Heart right ventricle (tissue), 16 donors: ENCODE results near the gene CDK14. TPM values are rescaled to one million over a fixed set of nuclear protein-coding genes. Genes with fewer than 3 reads are reported as not detected.

Experiments
- ATAC-seq, 8 donors: fragments of 200-7000 bp; cut with Tn5 transposase; one replicate each; pipeline ENCODE4 v1.9.1; 2020; ENCODE audit warnings: mild to moderate bottlenecking in 8 of 8, moderate library complexity in 8 of 8, moderate number of reproducible peaks in 1 of 8
- DNase-seq, 2 donors: peaks; one replicate each; pipeline ENCODE4 v3.0.0-alpha.2; 2020
- H3K27ac ChIP-seq, 10 donors: fragments of 200-600 bp; sonication (generic) in 2 of 10; one replicate each; pipeline versions ENCODE4 v1.5.0 to v1.8.0; 2020 to 2022; ENCODE audit warnings: mild to moderate bottlenecking in 3 of 10
- H3K27me3 ChIP-seq, 7 donors: fragments of 200-600 bp; one replicate each; pipeline ENCODE4 v1.8.0; 2021 to 2022; ENCODE audit warnings: mild to moderate bottlenecking in 2 of 7
- H3K36me3 ChIP-seq, 9 donors: fragments of 200-600 bp; sonication (generic) in 1 of 9; one replicate each; pipeline versions ENCODE4 v1.5.0 to v1.8.0; 2020 to 2022; ENCODE audit warnings: mild to moderate bottlenecking in 2 of 9
- H3K4me1 ChIP-seq, 9 donors: fragments of 200-600 bp; sonication (generic) in 1 of 9; one replicate each; pipeline versions ENCODE4 v1.5.0 to v1.8.0; 2020 to 2022; ENCODE audit warnings: mild to moderate bottlenecking in 4 of 9
- H3K4me3 ChIP-seq, 10 donors: fragments of 200-600 bp; sonication (generic) in 2 of 10; one replicate each; pipeline versions ENCODE4 v1.5.0 to v1.8.0; 2020 to 2022; ENCODE audit warnings: mild to moderate bottlenecking in 7 of 10, moderate library complexity in 2 of 10
- H3K9me3 ChIP-seq, 11 donors: fragments of 200-600 bp in 10 of 11; sonication (generic) in 2 of 11; one replicate each; pipeline versions ENCODE4 v1.5.0 to v1.8.0; 2013 to 2022; ENCODE audit warnings: mild to moderate bottlenecking in 2 of 11, control low read depth in 1 of 11, moderate library complexity in 1 of 11
- CTCF ChIP-seq, 9 donors: fragments of 200-600 bp; sonication (generic) in 2 of 9; IDR thresholded peaks; one replicate each; pipeline versions ENCODE4 v1.5.0 to v1.8.0; 2021 to 2022; ENCODE audit warnings: antibody characterized with exemption in 9 of 9, mild to moderate bottlenecking in 5 of 9, moderate library complexity in 1 of 9
- WGBS, 2 donors: extraction: QIAGEN DNeasy Blood & Tissue Kit; methylation state at CpG; one replicate each; pipeline ENCODE4 v1.1.7; 2013; ENCODE audit warnings: inconsistent platforms in 1 of 2; 5-methylcytosine and 5-hydroxymethylcytosine counted together
- intact Hi-C, 10 donors: fragments of 100-400 bp; cut with DNase I; formaldehyde crosslinking; loops; one replicate each; pipeline versions ENCODE4 v1.11.1 to v1.14.2; 2022
- polyA plus RNA-seq, 2 donors: library from polyadenylated mRNA; stranded (reverse); fragments of 200-250 nt; gene quantifications; one replicate each; pipeline ENCODE4 v1.2.3, GENCODE V29; 2013
- total RNA-seq, 10 donors: library from RNA; stranded (reverse); fragmentation: NEBNext Ultra II Directional in 3 of 10; extraction: Animal tissue kit (Norgen Biotek cat#: 25700) in 3 of 10; gene quantifications; one replicate each; pipeline versions ENCODE4 v1.2.1 to v1.2.4, GENCODE V29; 2021 to 2023
- donor health status: Arrhythmogenic right ventricular cardiomyopathy.
- donor health status: ischemic (EF 13 %, LVEDD 7.1; RV severe dilation, severe dysfunction).
- donor health status: healthy with polysubstance abuse.
- donor health status: DM: no; HTN: yes; CAD: no.
- donor health status: DM: no; HTN: no; CAD: no.
- donor health status: ischemic (EF 25% LVEDD 6.9; RV normal size, moderate dysfunction).
- donor health status: ischemic (EF 25% LVEDD 5.7; RV mildly dilated, moderate dysfunction).
- donor health status: healthy.
- donor health status: DM: yes; HTN: yes; CAD: no.
- donor health status: Ischemic cardiomyopathy.
- donor health status: ischemic (EF 35%, LVEDD 5.7; RV mildly dilated, moderate dysfunction).
- donor health status: nonischemic (EF 11% LVEDD 7.7; RV severe dilation, severe dysfunction).
- donor health status: DM: yes; HTN: yes; CAD: no.
- donor health status: PGD.
- donor health status: ischemic (EF 29% LVEDD 5.4; RV normal size, mild dysfunction).
- donor health status: nonischemic (EF 23%, LVEDD 6.1; RV moderate dilation, normal function).

The CDK14 gene
- total and polyA plus RNA-seq, 12 donors, result 3.9 to 36.5 (median 21.4) TPM

- no peak overlapping the region for H3K27ac ChIP-seq
- DNase-seq (no peak), ATAC-seq (peak in 1 of 8 donors; percentile 50)
- peaks cover 4 to 59% (median 38%) of the 10 kb centered on the region in 9 donors for H3K4me1 ChIP-seq
- intact Hi-C loops, result loop anchor here in 3 of 10 donors (5.0 to 10.0 kb wide), 3 partner anchors 49 to 167 kb away; no protein-coding TSS in a partner anchor
- no peak overlapping the region for H3K4me3 ChIP-seq
- WGBS, 2 donors, result 55 to 60% methylated on average over 4 of the region's 4 CpGs
- no peak for TF ChIP-seq CTCF (IDR thresholded peaks at IDR 0.05)
- no peaks in the 10 kb centered on the region for H3K9me3 ChIP-seq
- H3K36me3 ChIP-seq, result no peaks in the 10 kb centered on the region
- no peaks in the 10 kb centered on the region for H3K27me3 ChIP-seq
Observed at GRCh38 chr7:90621747-90622140, 25.6 kb downstream of the CDK14 start.

DNA sequence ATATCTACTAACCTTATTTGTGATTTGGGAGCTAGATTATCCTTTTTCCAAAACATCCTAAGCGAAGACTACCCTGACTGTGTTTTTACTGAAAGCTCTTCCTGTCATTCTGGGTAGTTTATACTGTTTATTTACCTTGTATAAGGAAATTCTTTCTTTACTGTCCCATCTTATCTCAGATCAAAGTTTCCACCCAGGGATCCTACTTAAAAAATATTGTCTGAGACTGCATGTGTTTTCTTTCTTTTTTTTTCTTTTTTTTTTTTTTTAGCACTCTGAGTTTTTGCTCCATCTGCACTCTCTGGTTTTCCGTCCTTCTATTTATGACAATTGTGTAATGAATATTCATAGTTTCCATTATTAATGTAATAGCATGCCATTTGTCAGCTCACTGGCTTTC is 26.5 kb downstream of the CDK14 start:
- 88% methylated on average over 2 of the region's 2 CpGs for WGBS, 2 donors
- intact Hi-C loops, result loop anchor here in 3 of 10 donors (5.0 to 10.0 kb wide), 3 partner anchors 50 to 168 kb away; no protein-coding TSS in a partner anchor

GRCh38 chr7:90624225-90624911 is 28.2 kb downstream of the CDK14 start:
- Histone ChIP-seq H3K4me1 (peaks cover 4 to 60% (median 38%) of the 10 kb centered on the region in 9 donors), H3K27ac (peak overlapping the region in 4 of 10 donors; percentile 11 to 42 (median 15)), H3K27me3 (no peaks in the 10 kb centered on the region), H3K9me3 (no peaks in the 10 kb centered on the region), H3K4me3 (no peak overlapping the region), H3K36me3 (no peaks in the 10 kb centered on the region)
- DNase-seq, result no peak
- no peak for TF ChIP-seq CTCF (IDR thresholded peaks at IDR 0.05)
- intact Hi-C loops, result loop anchor here in 3 of 10 donors (5.0 to 10.0 kb wide), 3 partner anchors 52 to 170 kb away; no protein-coding TSS in a partner anchor
- ATAC-seq, result peak in 3 of 8 donors; percentile 11 to 45 (median 23)
- WGBS, 2 donors, result 60 to 61% methylated on average over 5 of the region's 5 CpGs

More for the DNA sequence above, 26.5 kb downstream of the CDK14 start:
- Histone ChIP-seq H3K4me3 (no peak overlapping the region), H3K4me1 (peaks cover 4 to 57% (median 38%) of the 10 kb centered on the region in 9 donors), H3K36me3 (no peaks in the 10 kb centered on the region), H3K9me3 (no peaks in the 10 kb centered on the region), H3K27me3 (no peaks in the 10 kb centered on the region), H3K27ac (no peak overlapping the region)
- no peak for ATAC-seq
- TF ChIP-seq CTCF (IDR thresholded peaks at IDR 0.05), result no peak
- DNase-seq, result no peak

DNA sequence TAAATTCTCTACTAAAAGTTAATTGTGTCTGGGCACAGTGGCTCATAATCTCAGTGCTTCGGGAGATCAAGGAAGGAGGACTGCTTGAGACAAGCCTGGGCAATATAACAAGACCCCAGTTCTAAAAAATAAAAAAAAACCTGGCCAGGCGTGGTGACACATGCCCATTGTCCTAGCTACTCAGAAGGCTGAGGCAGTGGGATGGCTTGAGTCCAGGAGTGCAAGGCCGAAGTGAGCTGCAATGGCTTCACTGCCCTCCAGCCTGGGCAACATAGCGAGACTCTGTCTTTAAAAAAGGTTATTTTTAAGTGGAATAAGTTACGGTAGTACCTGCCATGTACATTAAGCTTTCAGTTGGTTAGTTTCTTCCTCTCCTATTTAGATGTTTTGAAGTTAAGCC is 28.9 kb downstream of the CDK14 start:
- Histone ChIP-seq H3K4me1 (peaks cover 4 to 60% (median 38%) of the 10 kb centered on the region in 9 donors), H3K36me3 (no peaks in the 10 kb centered on the region), H3K27me3 (no peaks in the 10 kb centered on the region), H3K9me3 (no peaks in the 10 kb centered on the region), H3K27ac (peak overlapping the region in 4 of 10 donors; percentile 11 to 42 (median 15)), H3K4me3 (no peak overlapping the region)
- no peak for TF ChIP-seq CTCF (IDR thresholded peaks at IDR 0.05)
- ATAC-seq (no peak), DNase-seq (no peak)
- 68 to 72% methylated on average over 5 of the region's 5 CpGs for WGBS, 2 donors
- intact Hi-C loops, result loop anchor here in 8 of 10 donors (5.0 to 10.0 kb wide), 5 partner anchors 68 to 170 kb away; no protein-coding TSS in a partner anchor
